ENCODE measurements around the gene RPTOR.
"Not testable (repeated sequence)": the region's sequence is repeated elsewhere in the genome, so short reads cannot be mapped to it uniquely, and the experiment has no call there.

RPTOR gene

DNA sequence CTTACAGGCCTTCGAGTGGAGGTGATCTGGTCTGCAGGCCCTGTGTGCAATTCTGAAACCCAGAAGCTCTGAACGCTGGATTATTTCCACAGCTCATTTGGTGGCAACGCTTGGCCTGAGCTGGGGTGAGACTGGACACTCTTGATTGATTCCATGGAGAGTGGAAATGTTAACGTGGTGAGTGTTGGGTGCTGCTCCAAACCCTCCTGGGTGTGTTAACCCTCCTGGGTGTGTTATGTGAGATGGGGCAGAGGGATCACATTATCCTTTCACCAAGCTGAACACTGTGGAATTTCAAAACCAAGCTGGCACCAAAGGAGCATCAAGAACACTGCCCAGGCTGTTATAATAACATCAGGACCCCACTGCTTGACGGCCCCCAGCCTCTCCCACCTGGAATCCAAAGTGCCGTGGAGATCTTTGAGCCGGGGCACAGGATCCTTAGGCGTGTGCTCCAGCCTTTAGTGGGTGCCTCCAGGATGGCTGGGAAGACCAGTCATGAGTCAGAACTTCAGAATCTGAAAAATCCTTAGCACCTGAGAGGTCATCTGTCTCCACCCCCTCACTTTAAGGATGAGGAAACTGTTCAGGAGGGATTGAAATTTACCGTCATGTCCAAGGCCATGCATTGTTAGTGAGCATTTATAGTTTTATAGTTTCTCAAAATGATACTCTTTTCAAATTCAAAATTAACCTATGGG lies 75.0 kb downstream of the RPTOR start:
- no peak for DNase-seq

GRCh38 chr17:80621335-80621996 lies 76.8 kb downstream of the RPTOR start:
- DNase-seq, result no peak

GRCh38 chr17:80621997-80622357 lies 77.3 kb downstream of the RPTOR start:
- DNase-seq, result no peak

GRCh38 chr17:80624864-80625263 lies 80.2 kb downstream of the RPTOR start:
- DNase-seq, result no peak

DNA sequence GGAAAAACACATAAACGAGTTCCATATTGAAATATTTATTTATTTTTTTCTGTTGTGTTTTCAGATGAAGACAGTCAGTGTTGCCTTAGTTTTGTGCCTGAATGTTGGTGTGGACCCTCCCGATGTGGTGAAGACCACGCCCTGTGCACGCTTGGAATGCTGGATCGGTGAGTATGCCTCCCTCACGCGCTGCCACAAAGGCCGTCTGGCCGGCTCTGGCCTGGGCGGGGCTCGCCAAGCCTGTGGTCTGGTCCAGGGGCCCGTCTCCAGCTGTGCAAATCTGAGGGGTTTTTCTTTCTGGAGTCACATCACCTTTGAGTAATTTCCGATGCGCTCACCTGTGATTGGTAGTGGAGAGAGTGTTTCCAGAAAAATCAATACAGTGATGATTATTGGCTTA lies 81.0 kb downstream of the RPTOR start:
- DNase-seq, result no peak

- not testable (repeated sequence) for DNase-seq
These were observed 84.2 kb downstream of the RPTOR start for GRCh38 chr17:80628881-80629280.

DNA sequence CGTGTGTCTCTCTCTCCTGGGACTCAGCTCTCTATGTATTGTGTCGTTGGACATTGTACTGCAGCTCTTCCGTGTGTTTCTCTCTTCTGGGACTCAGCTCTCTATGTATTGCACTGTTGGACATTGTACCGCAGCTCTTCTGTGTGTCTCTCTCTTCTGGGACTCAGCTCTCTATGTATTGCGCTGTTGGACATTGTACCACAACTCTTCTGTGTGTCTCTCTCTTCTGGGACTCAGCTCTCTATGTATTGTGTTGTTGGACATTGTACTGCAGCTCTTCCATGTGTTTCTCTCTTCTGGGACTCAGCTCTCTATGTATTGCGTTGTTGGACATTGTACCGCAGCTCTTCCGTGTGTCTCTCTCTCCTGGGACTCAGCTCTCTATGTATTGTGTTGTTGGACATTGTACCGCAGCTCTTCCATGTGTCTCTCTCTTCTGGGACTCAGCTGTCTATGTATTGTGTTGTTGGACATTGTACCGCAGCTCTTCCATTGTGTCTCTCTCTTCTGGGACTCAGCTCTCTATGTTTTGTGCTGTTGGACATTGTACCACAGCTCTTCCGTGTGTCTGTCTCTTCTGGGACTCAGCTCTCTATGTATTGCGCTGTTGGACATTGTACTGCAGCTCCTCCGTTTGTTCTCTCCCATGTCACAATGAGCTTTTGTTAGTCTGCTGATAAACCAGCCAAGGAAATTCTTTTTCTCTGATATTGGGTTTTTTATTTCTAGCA lies 84.8 kb downstream of the RPTOR start:
- no peak for DNase-seq

DNA sequence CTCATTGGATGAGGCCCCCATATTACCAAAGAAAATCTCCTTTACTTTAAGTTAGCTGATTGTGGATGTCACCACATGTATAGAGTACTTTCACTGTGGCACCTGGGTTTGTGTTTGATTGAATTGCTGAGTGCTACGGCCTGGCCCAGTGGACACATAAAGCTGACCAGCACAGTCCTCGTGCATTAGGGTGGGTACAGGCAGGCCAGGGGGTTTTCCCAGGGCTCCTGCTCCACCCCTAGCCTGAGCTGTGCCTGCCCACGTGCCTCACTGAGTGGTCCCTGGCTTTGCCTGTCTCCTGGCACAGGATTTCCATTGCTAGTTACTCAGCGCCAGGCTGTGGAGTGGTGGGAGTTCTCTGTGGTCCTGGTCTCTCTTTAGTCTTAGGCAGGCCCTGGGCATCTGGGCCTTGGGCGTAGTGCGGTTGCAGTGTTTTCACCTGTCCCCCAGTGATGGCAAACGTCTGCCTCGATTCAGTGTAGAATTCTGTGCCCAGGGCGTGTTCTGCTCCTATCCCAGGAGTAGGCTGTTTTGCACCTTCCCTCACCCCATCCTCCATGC lies 86.0 kb downstream of the RPTOR start:
- no peak for DNase-seq

- DNase-seq, result no peak
These were observed 86.8 kb downstream of the RPTOR start for GRCh38 chr17:80631142-80632045.

- no peak for DNase-seq
These were observed 87.5 kb downstream of the RPTOR start for GRCh38 chr17:80632046-80632581.

- no peak for DNase-seq
These were observed 88.6 kb downstream of the RPTOR start for GRCh38 chr17:80633207-80633606.

DNA sequence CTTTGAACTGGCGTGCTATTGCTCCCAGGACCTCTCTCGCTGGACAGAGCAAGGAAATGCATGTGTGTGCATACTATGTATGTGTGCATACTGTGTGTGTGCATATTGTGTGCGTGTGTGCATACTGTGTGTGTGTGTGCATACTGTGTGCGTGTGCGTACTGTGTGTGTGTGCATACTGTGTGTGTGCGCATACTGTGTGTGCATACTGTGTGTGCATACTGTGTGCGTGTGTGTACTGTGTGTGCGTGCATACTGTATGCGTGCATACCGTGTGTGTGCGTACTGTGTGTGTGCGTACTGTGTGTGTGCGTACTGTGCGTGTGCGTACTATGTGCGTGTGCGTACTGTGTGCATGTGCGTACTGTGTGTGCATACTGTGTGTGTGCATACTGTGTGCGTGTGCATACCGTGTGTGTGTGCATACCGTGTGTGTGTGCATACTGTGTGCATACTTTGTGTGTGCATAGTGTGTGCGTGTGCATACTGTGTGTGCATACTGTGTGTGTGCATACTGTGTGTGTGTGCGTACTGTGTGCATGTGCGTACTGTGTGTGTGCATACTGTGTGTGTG lies 89.4 kb downstream of the RPTOR start:
- DNase-seq, result no peak

DNA sequence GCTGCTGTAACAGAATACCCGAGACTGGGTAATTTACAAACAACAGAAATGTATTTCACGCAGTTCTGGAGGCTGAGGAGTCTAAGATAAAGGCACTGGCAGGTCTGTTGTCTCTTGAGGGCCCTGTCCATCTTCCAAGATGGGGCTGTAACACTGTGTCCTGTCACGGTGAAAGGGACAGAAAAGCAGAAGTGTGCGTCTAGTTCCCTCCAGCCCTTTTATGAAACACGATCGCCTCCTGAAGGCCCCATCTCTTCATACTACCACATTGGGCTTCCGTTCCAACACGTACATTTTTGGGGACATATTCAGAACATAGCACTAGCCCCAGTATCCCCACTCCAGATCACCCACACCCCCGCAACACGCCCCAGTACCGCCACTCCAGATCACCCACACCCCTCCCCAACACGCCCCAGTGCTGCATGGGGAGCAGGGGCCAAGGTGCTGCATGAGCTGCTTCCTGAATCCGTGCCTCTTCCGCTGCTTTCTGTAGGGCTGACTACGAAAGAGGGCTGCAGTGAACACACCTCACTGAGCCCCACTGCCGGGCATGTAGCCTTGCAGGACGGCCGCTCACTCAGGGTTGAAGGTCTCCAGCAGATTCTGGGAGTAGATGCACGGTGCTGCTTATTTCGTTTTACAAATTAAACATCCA lies 91.9 kb downstream of the RPTOR start:
- no peak for DNase-seq

- DNase-seq, result no peak
These were observed 92.6 kb downstream of the RPTOR start for GRCh38 chr17:80637048-80637781.

GRCh38 chr17:80639658-80640057 lies 95.0 kb downstream of the RPTOR start:
- no peak for DNase-seq

DNA sequence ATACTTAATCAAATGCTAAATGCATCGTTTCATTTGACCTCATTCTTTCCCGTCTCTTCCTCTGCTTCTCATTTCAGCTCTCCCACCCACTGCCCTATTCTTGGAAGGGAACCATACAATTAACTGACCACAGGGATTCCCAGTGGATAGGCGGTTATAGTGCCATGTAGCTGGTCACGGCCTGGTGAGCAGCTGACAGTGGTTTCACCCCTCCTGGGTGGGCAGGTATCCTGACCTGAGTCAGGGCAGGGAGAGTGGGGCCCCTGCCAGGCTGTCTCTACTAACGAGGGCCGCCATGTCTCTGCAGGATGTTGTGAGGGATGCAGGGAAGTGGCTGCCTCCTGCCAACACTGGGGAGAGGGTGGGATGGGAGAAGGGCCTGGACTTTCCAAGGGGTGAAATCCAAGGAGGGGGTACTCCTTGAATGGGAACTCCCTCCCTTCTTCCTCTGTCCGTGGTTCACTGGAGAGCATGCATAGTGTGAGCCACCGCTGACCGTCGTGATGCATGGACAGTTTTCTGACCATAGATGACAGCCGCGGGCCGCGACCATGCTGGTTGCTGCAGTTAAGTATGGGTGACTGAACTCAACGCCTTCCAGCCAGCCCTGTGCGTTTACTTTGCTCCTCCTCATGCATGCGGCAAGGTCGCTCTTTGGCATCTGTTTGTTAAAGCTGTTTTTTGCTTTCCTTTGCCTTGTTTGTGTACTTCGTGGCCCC lies 95.9 kb downstream of the RPTOR start:
- no peak for DNase-seq

GRCh38 chr17:80643326-80644099 lies 98.9 kb downstream of the RPTOR start:
- DNase-seq, result no peak

GRCh38 chr17:80644536-80644935 lies 99.9 kb downstream of the RPTOR start:
- DNase-seq, result no peak

DNA sequence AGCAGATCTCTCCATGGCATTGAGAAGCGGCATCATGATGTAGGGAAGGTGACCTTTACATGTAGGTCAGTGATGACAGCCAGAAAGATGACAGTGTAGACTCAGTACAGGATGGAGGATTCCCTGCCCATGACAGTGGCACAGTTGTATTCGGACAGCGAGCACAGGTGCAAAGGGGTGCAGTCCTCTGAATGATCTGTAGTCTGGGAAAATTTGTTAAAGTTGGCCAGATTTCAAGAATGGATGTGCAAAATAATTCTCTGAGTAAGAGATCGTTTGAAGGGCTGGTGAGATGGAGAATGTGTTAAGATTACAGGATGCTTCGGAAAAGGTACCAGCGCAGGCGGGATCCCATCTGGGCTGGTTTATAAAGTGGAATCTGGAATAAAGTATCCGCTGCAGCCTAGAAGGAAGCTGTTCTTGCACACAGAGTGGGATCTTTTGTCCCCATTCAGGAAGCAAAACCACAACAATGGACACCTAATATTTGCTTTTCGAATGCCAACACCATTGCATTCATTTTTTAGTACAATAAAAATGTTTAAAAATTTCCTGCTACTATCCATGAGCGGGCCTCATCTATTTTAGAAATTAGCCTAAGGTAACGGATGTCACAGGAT lies 101.2 kb downstream of the RPTOR start:
- DNase-seq, result no peak
